ENCODE data around the gene ZNF383.
A peak's percentile ranks its signal among the peaks of the same experiment; 100 is the strongest.
"Not testable (repeated sequence)": the region's sequence is repeated elsewhere in the genome, so short reads cannot be mapped to it uniquely, and the experiment has no call there.

The ZNF383 gene

DNA sequence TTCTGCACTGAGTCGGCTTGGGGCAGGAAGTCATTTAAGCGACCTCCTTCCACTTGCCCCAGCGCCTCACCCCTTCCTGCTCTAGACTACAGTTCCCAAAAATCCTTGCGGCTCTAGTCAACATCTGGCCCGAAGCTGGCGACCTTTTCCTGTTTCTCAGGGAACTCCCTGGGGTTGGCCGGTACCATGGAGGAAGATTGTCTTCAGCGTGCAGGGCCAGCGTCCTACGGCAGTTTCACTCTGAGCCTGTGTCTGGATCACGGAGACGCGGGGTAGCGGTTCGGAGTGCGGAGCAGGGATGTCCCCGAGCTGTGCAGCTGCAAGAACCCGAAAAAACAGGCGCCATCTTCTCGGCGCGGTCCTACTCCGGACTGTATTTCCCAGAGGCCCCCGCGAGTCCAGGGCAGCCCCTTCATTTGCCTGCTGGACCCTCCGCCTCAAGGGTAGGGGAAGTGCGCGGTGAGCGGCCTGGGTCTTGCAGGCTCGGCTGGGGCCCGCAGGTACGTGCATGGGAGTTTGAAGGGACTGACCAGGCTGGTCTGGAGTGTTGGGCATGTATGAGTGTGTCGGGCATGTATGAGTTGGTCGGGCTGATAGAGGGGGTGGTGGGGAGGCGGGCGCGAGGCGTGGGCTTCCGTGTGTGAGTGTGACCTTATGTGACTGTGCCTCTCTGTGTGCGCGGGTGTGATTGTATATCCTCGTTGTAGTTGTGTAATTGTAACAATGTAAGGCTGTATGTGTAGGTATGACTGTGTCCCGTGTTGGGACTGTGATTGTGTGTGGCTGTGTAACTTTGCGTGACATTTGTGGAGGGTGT, at the start of gene ZNF383:
Gene ZNF383 (plus strand): TSS at position 440 of the 817 bp plus-strand sequence. CDS start 12,240 bp downstream, outside the sequence.
- no peak for DNase-seq

GRCh38 chr19:37172368-37173366, 45.3 kb upstream of the ZNF383 start, which contains the start of gene ZNF585A:
Gene ZNF585A, minus strand, starts transcription at chr19:37172695. Its CDS starts 2,785 bp downstream, at chr19:37169910.
- DNase-seq, result peak; percentile 58

GRCh38 chr19:37186071-37186470, 31.9 kb upstream of the ZNF383 start:
- not testable (repeated sequence) for DNase-seq

GRCh38 chr19:37195248-37195647, 22.8 kb upstream of the ZNF383 start:
- not testable (repeated sequence) for DNase-seq

- not testable (repeated sequence) for DNase-seq
These were observed 20.9 kb upstream of the ZNF383 start for GRCh38 chr19:37197115-37197514.

GRCh38 chr19:37197768-37198167, 20.2 kb upstream of the ZNF383 start:
- no peak for DNase-seq

DNA sequence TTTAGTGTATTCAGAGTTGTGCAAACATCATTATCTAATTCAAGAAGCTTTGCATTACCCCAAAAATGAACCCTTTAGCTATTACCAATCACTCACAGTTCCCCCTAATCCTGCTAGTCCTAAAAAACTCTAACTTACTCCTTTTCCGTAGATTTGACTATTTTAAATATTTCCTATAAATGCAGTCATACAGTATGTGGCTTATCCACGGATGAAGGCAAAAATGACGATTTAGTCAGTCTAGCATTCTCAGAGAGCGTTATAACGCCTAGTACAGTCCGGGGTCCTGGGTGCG, 587 bp upstream of the ZNF383 start:
- no peak for DNase-seq

GRCh38 chr19:37218592-37218935, 550 bp downstream of the ZNF383 start:
- no peak for DNase-seq

- DNase-seq, result no peak
These were observed 2.4 kb downstream of the ZNF383 start for GRCh38 chr19:37220383-37220782.

GRCh38 chr19:37221136-37221535, 3.1 kb downstream of the ZNF383 start:
- DNase-seq, result no peak

DNA sequence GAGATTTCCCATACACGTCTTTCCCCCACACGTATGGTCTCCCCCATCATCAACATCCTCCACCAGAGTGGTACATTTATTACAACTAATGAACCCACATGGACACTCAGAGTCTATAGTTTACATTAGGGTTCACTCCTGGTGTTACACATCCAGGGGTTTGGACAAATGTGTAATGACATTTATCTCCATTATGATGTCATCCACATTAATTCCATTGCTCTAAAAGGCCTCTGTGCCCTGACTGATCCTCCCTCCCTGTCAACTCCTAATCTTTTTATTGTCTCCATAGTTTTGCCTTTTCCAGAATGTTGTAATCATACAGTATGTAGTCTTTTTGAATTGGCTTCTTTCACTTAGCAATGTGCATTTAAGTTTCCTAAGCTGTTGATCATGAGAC, 8.2 kb downstream of the ZNF383 start:
- no peak for DNase-seq

- no peak for DNase-seq
These were observed 10.0 kb downstream of the ZNF383 start for GRCh38 chr19:37227996-37228395.

- no peak for DNase-seq
These were observed 25.2 kb downstream of the ZNF383 start for GRCh38 chr19:37243206-37243632.

DNA sequence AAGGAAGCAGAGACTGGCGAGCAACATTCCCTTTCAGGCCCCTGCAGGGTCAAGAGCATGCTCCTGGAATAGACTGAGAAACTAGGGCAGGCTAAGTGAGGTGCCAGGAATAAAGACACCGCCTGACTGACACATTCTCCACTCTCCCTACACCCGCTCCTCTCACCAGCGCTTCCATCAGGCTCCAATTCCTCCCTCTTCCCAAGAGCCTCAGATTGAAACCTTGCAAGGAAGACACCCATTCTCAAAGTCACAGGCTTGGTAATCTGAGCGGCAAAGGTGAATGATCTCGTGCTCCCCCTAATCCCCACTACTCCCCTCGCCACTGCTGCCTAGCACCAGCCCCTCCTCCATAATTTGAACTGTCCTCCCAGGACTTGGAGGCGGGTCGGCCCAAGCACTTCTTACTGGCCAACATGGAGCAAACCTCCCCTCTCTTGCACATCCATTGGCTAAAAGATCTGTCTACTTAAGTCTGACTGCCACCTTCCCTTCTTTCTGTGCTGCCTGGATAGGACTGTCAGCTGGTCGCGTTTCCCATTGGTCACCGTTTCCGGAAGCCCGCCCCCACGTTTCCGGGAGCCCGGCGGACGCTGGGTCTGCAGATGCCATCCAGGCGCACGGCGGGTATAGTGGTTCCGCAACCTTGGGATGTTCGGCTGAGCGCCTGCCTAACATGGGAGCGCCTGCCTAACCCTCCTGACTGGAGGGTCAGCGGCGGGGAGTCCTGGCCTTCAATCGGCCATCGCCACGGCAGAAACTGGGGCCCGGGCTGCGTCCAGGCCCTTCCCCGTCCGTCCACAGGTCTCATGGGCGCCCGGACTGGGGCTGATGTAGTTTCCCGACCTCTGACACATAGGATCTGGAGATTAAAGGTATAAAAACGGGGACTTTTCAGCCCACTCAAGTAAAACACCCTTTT, 33.6 kb downstream of the ZNF383 start:
- peak; percentile 0 for DNase-seq

DNA sequence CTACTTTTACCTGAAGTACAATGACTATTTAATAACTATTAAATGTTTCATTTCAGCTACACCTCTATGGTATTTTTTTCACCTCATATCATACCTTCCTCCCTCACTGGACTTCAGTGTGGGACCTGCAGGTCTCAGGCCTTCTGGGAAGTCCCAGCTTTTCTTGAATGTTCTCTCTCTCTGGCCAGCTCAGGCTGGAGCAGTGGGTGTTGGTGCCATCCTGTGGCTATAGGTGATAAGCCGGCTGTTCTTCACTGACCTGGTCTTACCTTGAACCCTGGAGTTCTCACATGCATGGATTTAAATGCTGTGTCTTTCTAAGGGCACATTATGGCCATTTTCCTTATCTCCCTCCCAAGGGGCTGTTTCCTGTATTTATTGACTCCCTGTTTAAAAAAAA, 45.0 kb downstream of the ZNF383 start:
- not testable (repeated sequence) for DNase-seq

DNA sequence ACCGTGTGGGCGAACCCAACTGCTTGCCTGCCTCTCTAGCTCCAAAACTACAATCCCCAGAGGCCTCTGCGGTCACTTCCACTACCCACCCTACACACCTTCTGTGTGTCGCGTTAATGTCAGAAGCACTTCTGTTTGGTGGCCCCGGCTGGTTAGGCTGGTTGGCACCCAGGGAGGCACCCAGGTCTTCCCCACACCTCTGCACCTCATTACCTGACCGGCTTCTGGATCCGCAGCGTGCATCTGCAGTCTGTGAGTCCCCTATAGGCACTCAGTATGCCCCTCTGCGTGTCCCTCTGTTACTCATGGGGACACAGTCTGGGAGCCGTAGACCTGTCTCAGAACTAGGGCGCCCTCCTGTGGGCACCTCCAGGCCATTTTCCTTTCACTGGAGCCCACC, 49.0 kb downstream of the ZNF383 start:
- not testable (repeated sequence) for DNase-seq

- DNase-seq, result not testable (repeated sequence)
These were observed 49.7 kb downstream of the ZNF383 start for GRCh38 chr19:37267755-37268154.

GRCh38 chr19:37280656-37281055, 62.6 kb downstream of the ZNF383 start:
- DNase-seq, result not testable (repeated sequence)

- DNase-seq, result not testable (repeated sequence)
These were observed 66.0 kb downstream of the ZNF383 start for GRCh38 chr19:37284020-37284419.

DNA sequence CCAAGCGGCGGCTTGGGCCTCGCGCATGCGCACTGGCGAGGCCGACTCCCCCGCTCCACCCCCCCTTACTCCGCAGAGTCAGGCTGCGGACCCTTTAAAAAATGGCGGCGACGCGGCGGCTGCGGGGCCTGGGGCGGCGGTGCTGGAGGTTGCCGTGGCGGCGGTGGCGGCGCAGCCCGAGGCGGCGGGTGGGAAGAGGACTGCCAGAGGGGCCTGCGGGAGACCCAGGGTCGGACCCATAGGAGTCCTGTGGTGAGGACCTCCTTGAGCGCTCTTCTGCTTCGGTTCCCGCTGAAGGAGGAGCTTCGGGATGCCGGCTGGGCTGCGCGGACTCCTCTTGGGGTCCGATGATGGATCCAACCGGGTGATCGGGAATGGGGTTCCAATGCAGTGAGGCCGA, 71.2 kb downstream of the ZNF383 start:
- not testable (repeated sequence) for DNase-seq

- DNase-seq, result not testable (repeated sequence)
These were observed 75.3 kb downstream of the ZNF383 start for GRCh38 chr19:37292998-37293939.

Data from DMS153 (cell line).